NCI-H2107 treated with DMSO at 0.1 percent for 48 hours (cell line): ENCODE data around the gene SLC34A3.

Experiments used
- DNase-seq: peaks from one replicate; lab custom pipeline; 2025; ENCODE audit not compliant: unreplicated experiment; lab: John Stamatoyannopoulos, UW

Gene SLC34A3

GRCh38 chr9:137275203-137275587, 44.5 kb downstream of the SLC34A3 start:
- no peak for DNase-seq

- DNase-seq = no peak
Measured at GRCh38 chr9:137275588-137276472, 45.1 kb downstream of the SLC34A3 start.

GRCh38 chr9:137276473-137277328, 46.0 kb downstream of the SLC34A3 start:
- no peak for DNase-seq

GRCh38 chr9:137277329-137278041, 46.8 kb downstream of the SLC34A3 start, which contains the start of gene TOR4A:
TSS of gene TOR4A (plus strand) at chr9:137277726. CDS start at chr9:137278690, 964 bp downstream.
- no peak for DNase-seq

GRCh38 chr9:137278061-137278701, 47.5 kb downstream of the SLC34A3 start:
- no peak for DNase-seq

GRCh38 chr9:137278721-137279711, 48.3 kb downstream of the SLC34A3 start:
- DNase-seq = no peak

- DNase-seq = no peak
Measured at GRCh38 chr9:137279741-137280473, 49.2 kb downstream of the SLC34A3 start.

- DNase-seq = no peak
Measured at GRCh38 chr9:137280474-137281344, 50.0 kb downstream of the SLC34A3 start.

- no peak for DNase-seq
Measured at GRCh38 chr9:137281345-137282116, 50.8 kb downstream of the SLC34A3 start.
